Epithelial cell of esophagus (primary cell): ENCODE results near the gene TMED10.

Experiments used
- DNase-seq: peaks from one replicate; pipeline ENCODE4 v3.0.0; 2010; ENCODE audit warnings: low read depth
- H3K4me3 ChIP-seq: 2 replicates; pipeline ENCODE4 v1.5.1; 2011; ENCODE audit warnings: mild to moderate bottlenecking, low read length, control low read depth
- CTCF ChIP-seq: IDR thresholded peaks from 2 replicates; pipeline ENCODE4 v1.5.1; 2011; ENCODE audit warnings: low read depth, mild to moderate bottlenecking, low read length, control low read depth, inconsistent platforms; ENCODE audit not compliant: insufficient read depth; ENCODE audit errors: missing control alignments

The TMED10 gene

GRCh38 chr14:75142494-75142893 lies 33.9 kb downstream of the TMED10 start:
- no peak overlapping the region for H3K4me3 ChIP-seq
- no peak for DNase-seq
- TF ChIP-seq CTCF = no peak

DNA sequence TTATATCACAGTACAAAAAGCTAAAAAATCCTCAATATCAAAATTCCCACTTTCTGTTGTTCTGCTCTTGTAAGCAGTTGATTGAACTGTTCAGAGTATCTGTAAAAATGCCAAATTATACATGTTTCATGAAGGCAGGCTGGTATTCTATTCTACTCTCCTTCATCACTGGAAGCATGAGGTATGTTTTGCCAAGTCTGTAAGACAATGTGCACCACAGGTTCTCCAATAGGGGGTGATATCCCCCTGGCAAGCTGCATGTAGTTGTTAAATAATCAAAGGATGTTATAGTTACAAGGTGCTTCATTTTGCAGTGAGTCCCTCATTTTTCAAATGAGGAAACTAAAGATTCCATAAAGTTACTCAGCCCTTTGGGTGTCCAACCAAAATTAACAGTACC lies 34.4 kb downstream of the TMED10 start:
- DNase-seq = no peak
- H3K4me3 ChIP-seq = no peak overlapping the region
- peak; percentile 22 for TF ChIP-seq CTCF

DNA sequence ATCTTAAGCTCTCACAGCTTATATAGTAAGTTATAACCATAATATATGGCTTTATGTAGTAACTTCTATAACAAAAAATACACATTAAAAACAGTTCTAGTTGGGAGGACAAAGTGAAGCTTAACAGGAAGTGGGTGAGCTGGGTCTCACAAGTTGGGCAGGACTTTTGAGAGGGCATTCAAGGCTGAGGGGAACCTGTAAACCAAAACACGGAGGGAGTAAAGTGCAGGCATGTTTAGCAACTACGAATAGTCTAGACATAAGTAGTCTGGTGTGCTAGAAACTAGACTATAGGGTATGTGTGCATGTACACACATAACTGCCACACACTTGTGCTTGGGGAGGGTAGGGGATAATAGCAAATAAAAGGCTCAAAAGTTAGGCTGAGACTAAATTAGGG lies 35.4 kb downstream of the TMED10 start:
- no peak overlapping the region for H3K4me3 ChIP-seq
- no peak for DNase-seq
- TF ChIP-seq CTCF = no peak

DNA sequence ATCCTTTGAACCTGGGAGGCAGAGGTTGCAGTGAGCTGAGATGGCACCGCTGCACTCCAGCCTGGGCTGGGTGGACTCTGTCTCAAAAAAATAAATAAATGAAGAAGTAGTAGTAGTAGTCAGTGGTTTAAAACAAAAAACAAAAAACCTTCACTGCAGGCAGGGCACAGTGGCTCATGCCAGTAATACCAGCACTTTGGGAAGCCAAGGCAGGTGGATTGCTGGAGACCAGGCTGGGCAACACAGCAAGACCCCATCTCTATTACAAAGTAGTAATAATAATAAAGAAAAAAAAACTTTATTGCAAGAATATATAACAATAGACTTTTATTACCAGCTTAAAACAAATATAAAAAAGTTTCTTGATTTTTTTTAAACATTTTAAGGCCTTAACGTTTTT lies 35.8 kb downstream of the TMED10 start:
- TF ChIP-seq CTCF = no peak
- no peak for DNase-seq
- H3K4me3 ChIP-seq = no peak overlapping the region

GRCh38 chr14:75139185-75139584 lies 37.2 kb downstream of the TMED10 start:
- DNase-seq = no peak
- no peak for TF ChIP-seq CTCF
- H3K4me3 ChIP-seq = no peak overlapping the region

DNA sequence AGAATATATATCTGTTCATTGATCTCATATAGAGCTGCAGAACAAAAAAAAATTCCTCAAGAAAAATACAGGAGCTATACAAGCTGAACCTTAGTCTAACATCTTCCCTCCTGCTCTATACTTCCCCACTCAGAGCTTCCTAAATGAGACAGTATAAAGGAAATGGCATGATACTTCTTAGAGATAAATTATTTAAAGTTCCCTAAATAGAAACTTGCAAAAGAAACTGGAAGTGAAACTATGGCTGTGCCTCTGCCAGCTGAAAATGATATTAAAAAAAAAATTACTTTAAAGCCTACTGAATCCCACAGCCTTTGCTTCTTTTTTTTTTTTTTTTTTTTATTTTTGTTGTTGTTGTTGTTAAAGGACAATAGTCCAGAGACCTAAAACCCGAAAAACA lies 37.9 kb downstream of the TMED10 start:
- H3K4me3 ChIP-seq = no peak overlapping the region
- no peak for TF ChIP-seq CTCF
- DNase-seq = no peak

DNA sequence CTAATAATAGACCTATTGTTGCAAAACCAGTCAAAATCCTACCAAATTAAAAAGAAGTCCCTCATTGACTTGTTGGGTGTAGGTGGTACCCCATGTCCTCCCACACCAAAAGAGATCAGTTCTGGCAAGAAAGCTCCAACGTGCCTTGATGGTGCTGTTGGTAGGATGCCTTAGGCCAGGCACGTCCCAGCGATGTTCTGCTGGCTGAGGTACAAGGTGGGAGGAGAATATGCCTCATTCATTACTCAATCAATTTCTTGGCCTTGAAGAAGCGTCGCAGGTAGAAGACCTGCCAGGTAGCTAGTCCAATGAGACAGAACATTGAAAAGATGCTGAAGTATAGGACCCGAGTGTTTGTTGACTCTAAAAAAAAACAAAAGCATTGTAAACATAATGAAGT lies 41.8 kb downstream of the TMED10 start:
- peak; percentile 84 for DNase-seq
- no peak for TF ChIP-seq CTCF
- H3K4me3 ChIP-seq = no peak overlapping the region
